Type B pancreatic cell (in vitro differentiated cells): ENCODE results near the gene PLEKHA7. TPM values are rescaled to one million over a fixed set of nuclear protein-coding genes. Genes with fewer than 3 reads are reported as not detected.

Experiments
- DNase-seq: peaks from one replicate; pipeline ENCODE4 v3.0.0; 2021; ENCODE audit warnings: mixed read lengths; ENCODE audit not compliant: unreplicated experiment; ENCODE audit errors: extremely low spot score
- H3K27ac Mint-ChIP-seq: 2 replicates; pipeline ENCODE4 v1.8.0; 2021; ENCODE audit warnings: mild to moderate bottlenecking, mixed read lengths
- H3K27me3 Mint-ChIP-seq: 2 replicates; pipeline ENCODE4 v1.8.0; 2021; ENCODE audit warnings: mixed read lengths
- H3K36me3 Mint-ChIP-seq: 2 replicates; pipeline ENCODE4 v1.8.0; 2021; ENCODE audit warnings: mixed read lengths
- H3K4me1 Mint-ChIP-seq: one replicate; pipeline ENCODE4 v1.8.0; 2021; ENCODE audit warnings: mixed read lengths; ENCODE audit not compliant: unreplicated experiment
- H3K4me3 Mint-ChIP-seq: 2 replicates; pipeline ENCODE4 v1.8.0; 2021; ENCODE audit warnings: mild to moderate bottlenecking, mixed read lengths
- H3K9me3 Mint-ChIP-seq: 2 replicates; pipeline ENCODE4 v1.8.0; 2021; ENCODE audit warnings: mixed read lengths
- CTCF ChIP-seq: fragments of 200-600 bp; sonication (generic); conservative IDR thresholded peaks from 2 replicates; pipeline ENCODE4 v1.5.0; 2021; ENCODE audit warnings: antibody characterized with exemption, mild to moderate bottlenecking
- total RNA-seq: library from RNA; stranded (reverse); gene quantifications from 2 replicates; pipeline ENCODE4 v1.2.1, GENCODE V29; 2021; ENCODE audit warnings: low replicate concordance

Gene PLEKHA7
- total RNA-seq, 1 donor from 2014 or later = 64.7 TPM

GRCh38 chr11:16880184-16880801 is 133.9 kb downstream of the PLEKHA7 start:
- Mint-ChIP-seq H3K4me1 (peaks cover 39% of the 10 kb centered on the region), H3K4me3 (peak overlapping the region; percentile 10), H3K27ac (peak overlapping the region; percentile 72), H3K27me3 (no peaks in the 10 kb centered on the region), H3K36me3 (no peaks in the 10 kb centered on the region), H3K9me3 (peaks cover 4% of the 10 kb centered on the region)
- DNase-seq = no peak
- no peak for TF ChIP-seq CTCF

DNA sequence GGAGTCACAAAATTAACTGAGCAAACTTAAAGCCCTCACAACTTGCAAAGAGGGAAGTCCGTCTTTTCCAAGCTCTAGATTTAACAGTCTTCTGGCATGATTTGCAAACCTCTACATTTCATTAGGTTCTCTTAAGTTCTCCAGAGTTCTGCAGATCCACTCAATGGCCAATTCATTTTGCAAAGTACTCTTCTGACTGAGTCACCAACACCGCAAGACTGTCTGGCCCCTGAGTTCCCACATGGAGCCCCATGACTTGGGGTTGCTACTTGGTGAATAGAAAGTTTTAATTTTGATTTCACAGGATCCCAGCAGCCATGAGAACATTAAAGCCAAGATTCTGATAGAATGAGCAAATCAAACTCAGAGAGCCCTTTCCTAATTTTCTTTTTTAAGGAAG is 134.5 kb downstream of the PLEKHA7 start:
- no peaks in the 10 kb centered on the region for H3K36me3 Mint-ChIP-seq
- H3K9me3 Mint-ChIP-seq = peaks cover 4% of the 10 kb centered on the region
- TF ChIP-seq CTCF = no peak
- peaks cover 42% of the 10 kb centered on the region for H3K4me1 Mint-ChIP-seq
- H3K27ac Mint-ChIP-seq = no peak overlapping the region
- no peak overlapping the region for H3K4me3 Mint-ChIP-seq
- H3K27me3 Mint-ChIP-seq = no peaks in the 10 kb centered on the region
- DNase-seq = no peak

DNA sequence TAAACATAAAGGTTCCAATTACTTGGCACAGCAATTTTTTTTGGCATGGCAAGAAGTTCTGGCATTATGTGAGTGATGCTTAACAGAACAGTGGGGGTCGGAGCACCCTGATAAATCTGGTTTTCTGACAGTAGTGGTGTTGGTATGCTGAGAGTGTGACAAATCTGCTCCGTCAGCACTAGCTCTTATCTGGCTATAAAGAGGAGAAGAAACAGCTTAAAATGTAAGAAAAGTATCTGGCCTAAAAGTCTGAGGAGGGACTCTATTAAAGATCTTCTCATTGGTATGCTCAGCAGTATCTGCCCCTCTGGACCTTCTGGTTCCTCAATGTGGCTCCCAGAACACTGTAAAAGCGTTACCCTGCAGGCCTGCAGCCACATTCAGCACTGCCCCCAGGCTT is 137.4 kb downstream of the PLEKHA7 start:
- Mint-ChIP-seq H3K36me3 (no peaks in the 10 kb centered on the region), H3K4me1 (peaks cover 36% of the 10 kb centered on the region), H3K9me3 (peaks cover 4% of the 10 kb centered on the region), H3K27ac (peak overlapping the region; percentile 97), H3K27me3 (no peaks in the 10 kb centered on the region), H3K4me3 (peak overlapping the region; percentile 10)
- no peak for DNase-seq
- no peak for TF ChIP-seq CTCF

DNA sequence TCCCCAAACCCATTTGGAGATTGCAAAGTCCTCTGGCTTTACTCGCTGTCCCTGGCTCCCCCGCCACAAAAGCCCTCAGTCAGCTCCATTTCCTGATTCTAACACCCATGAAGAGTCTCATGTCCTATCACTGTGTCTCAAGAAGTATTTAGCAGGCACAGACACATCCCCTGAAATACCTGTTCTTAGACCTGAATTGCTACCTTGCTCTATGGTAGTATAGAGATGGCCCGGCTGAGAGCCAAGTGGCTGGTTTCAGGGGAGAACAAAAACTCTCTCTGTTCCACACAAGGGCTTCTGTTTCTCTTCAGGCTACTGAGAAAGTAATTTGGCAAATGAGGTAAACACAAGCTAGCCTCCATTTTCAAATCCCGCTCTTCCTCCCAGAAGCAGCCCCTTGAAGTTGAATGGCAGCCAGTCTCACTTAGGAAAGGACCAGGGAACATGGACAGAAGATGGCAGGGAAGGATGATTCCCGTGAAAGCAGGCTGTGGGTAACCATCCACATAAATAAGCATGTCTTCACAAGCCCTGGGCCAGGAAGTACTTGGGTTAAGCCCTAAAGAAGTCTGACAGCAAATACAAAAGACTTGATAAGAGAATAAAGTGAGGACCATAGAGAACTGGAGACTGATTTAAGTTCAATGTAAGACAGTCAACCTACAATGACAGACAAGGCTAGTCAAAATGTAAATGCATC is 138.0 kb downstream of the PLEKHA7 start:
- H3K4me3 Mint-ChIP-seq = peak overlapping the region; percentile 80
- H3K36me3 Mint-ChIP-seq = peaks cover 3% of the 10 kb centered on the region
- peaks cover 4% of the 10 kb centered on the region for H3K9me3 Mint-ChIP-seq
- TF ChIP-seq CTCF = no peak
- H3K4me1 Mint-ChIP-seq = peaks cover 33% of the 10 kb centered on the region
- no peak for DNase-seq
- no peaks in the 10 kb centered on the region for H3K27me3 Mint-ChIP-seq
- H3K27ac Mint-ChIP-seq = peak overlapping the region; percentile 97

GRCh38 chr11:16874275-16874975 is 139.8 kb downstream of the PLEKHA7 start:
- H3K27ac Mint-ChIP-seq = peak overlapping the region; percentile 97
- TF ChIP-seq CTCF = no peak
- no peaks in the 10 kb centered on the region for H3K27me3 Mint-ChIP-seq
- peaks cover 31% of the 10 kb centered on the region for H3K4me1 Mint-ChIP-seq
- peaks cover 4% of the 10 kb centered on the region for H3K36me3 Mint-ChIP-seq
- DNase-seq = no peak
- peak overlapping the region; percentile 18 for H3K4me3 Mint-ChIP-seq
- peaks cover 4% of the 10 kb centered on the region for H3K9me3 Mint-ChIP-seq
